ENCODE measurements around the gene TXK. TPM values are rescaled to one million over a fixed set of nuclear protein-coding genes. Genes with fewer than 3 reads are reported as not detected.

Gene TXK
- total RNA-seq, 1 experiment from 2014 or later, result 1.4 TPM

DNA sequence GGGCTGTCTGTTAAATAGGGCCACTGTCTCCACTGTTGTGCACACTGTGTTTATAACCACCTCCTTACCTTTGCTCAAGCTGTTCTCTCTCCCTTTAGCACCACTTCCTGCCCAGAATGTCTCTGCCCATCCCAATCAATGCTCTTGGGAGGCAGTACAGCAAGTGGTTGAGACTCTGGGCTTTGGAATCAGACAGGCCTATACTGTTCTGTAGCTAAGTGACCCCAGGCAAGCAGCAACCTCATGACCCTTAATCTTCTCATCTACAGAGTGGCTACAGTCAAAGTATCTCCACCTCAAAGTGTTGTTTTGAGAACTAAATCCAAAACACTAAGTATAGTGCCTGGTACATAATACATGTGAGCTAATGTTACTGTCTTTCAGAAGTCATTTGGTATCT, 3.8 kb upstream of the TXK start:
- BruUV-seq (replicated peaks), result no TSS peak
- no peaks in the 10 kb centered on the region for H3K9me3 ChIP-seq (ENCODE audit: low read depth, low read length, poor library complexity, severe bottlenecking)
- H3K36me3 ChIP-seq (ENCODE audit: insufficient read depth, low read length, poor library complexity, severe bottlenecking), result no peaks in the 10 kb centered on the region
- H3K27me3 ChIP-seq (replicated peaks; ENCODE audit: insufficient read depth, low read depth, low read length, poor library complexity), result no peaks in the 10 kb centered on the region
- CTCF ChIA-PET, result no interaction called here
- peaks cover 23% of the 10 kb centered on the region for H3K4me1 ChIP-seq (ENCODE audit: insufficient read depth, low read length, poor library complexity, severe bottlenecking)
- intact Hi-C loops (cut with micrococcal nuclease; ENCODE audit: unreplicated experiment), result no loop called here
- DNase-seq (ENCODE audit: low spot score), result no peak
- no peak overlapping the region for H3K27ac ChIP-seq (ENCODE audit: low read depth, low read length, poor library complexity, severe bottlenecking)
- no peak overlapping the region for H3K4me3 ChIP-seq (ENCODE audit: low read depth, low read length, poor library complexity, severe bottlenecking)
- no peak for TF ChIP-seq CTCF (conservative IDR thresholded peaks at IDR 0.05; ENCODE audit: low read depth, low read length)
- TF ChIP-seq EZH2 (IDR thresholded peaks at IDR 0.05; ENCODE audit: borderline replicate concordance, low read depth, low read length, poor library complexity, severe bottlenecking), result no peak
- POLR2A ChIA-PET (ENCODE audit: low non-redundant PET), result no interaction called here

- Histone ChIP-seq H3K27me3 (replicated peaks; ENCODE audit: insufficient read depth, low read depth, low read length, poor library complexity) (no peaks in the 10 kb centered on the region), H3K27ac (ENCODE audit: low read depth, low read length, poor library complexity, severe bottlenecking) (no peak overlapping the region), H3K4me1 (ENCODE audit: insufficient read depth, low read length, poor library complexity, severe bottlenecking) (peaks cover 23% of the 10 kb centered on the region), H3K4me3 (ENCODE audit: low read depth, low read length, poor library complexity, severe bottlenecking) (no peak overlapping the region), H3K9me3 (ENCODE audit: low read depth, low read length, poor library complexity, severe bottlenecking) (no peaks in the 10 kb centered on the region), H3K36me3 (ENCODE audit: insufficient read depth, low read length, poor library complexity, severe bottlenecking) (no peaks in the 10 kb centered on the region)
- TF ChIP-seq EZH2 (IDR thresholded peaks at IDR 0.05; ENCODE audit: borderline replicate concordance, low read depth, low read length, poor library complexity, severe bottlenecking) (no peak), CTCF (conservative IDR thresholded peaks at IDR 0.05; ENCODE audit: low read depth, low read length) (no peak)
- BruUV-seq (replicated peaks), result no TSS peak
- ChIA-PET POLR2A (ENCODE audit: low non-redundant PET) (no interaction called here), CTCF (interaction anchor here (0.6 kb wide), 1 partner anchor 208 kb away, joined by 3 read pairs; no protein-coding TSS in a partner anchor)
- intact Hi-C loops (cut with micrococcal nuclease; ENCODE audit: unreplicated experiment), result no loop called here
- peak; percentile 52 for DNase-seq (ENCODE audit: low spot score)
Observed at GRCh38 chr4:48133669-48134068, 381 bp downstream of the TXK start.

DNA sequence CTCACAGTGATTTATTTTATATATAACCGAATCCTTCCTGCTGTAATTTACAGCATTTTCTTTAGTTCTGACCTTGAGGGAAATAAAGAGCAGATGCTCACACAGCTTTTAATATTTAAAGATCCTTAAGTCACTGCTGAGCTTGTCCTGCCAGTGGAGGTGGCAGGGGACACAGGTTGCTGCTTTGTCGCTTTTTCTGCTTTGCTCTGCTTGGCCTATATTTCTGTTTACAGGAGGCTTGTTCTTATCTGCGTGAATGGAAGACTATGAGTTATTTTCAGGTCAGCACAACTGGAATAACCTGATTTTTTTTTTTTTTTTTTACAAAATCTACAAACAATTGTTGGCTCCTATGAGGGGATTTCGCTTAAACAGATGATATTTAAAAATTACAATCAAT, 2.3 kb downstream of the TXK start:
- H3K9me3 ChIP-seq (ENCODE audit: low read depth, low read length, poor library complexity, severe bottlenecking), result no peaks in the 10 kb centered on the region
- TF ChIP-seq CTCF (conservative IDR thresholded peaks at IDR 0.05; ENCODE audit: low read depth, low read length) (no peak), EZH2 (IDR thresholded peaks at IDR 0.05; ENCODE audit: borderline replicate concordance, low read depth, low read length, poor library complexity, severe bottlenecking) (no peak)
- ChIA-PET POLR2A (ENCODE audit: low non-redundant PET) (no interaction called here), CTCF (interaction anchor here (0.5 kb wide), 1 partner anchor 198 kb away, joined by 3 read pairs; no protein-coding TSS in a partner anchor)
- no TSS peak for BruUV-seq (replicated peaks)
- H3K36me3 ChIP-seq (ENCODE audit: insufficient read depth, low read length, poor library complexity, severe bottlenecking), result no peaks in the 10 kb centered on the region
- intact Hi-C loops (cut with micrococcal nuclease; ENCODE audit: unreplicated experiment), result no loop called here
- DNase-seq (ENCODE audit: low spot score), result no peak
- H3K4me3 ChIP-seq (ENCODE audit: low read depth, low read length, poor library complexity, severe bottlenecking), result no peak overlapping the region
- H3K4me1 ChIP-seq (ENCODE audit: insufficient read depth, low read length, poor library complexity, severe bottlenecking), result peaks cover 27% of the 10 kb centered on the region
- no peaks in the 10 kb centered on the region for H3K27me3 ChIP-seq (replicated peaks; ENCODE audit: insufficient read depth, low read depth, low read length, poor library complexity)
- H3K27ac ChIP-seq (ENCODE audit: low read depth, low read length, poor library complexity, severe bottlenecking), result no peak overlapping the region
